Measurements from ENCODE around the gene CDSN.

- TF ChIP-seq CTCF (IDR thresholded peaks at IDR 0.05) (no peak), EZH2 (IDR thresholded peaks at IDR 0.05; ENCODE audit: borderline replicate concordance, insufficient read depth, low read depth, low read length, poor library complexity, severe bottlenecking) (no peak)
Observed at GRCh38 chr6:31092769-31093505, 27.3 kb downstream of the CDSN start.
